Measurements from ENCODE around the gene EML2.
A peak's percentile ranks its signal among the peaks of the same experiment; 100 is the strongest.
"Not testable (repeated sequence)": the region's sequence is repeated elsewhere in the genome, so short reads cannot be mapped to it uniquely, and the experiment has no call there.

Gene EML2

GRCh38 chr19:45638930-45639729, at the start of gene EML2:
Gene EML2, minus strand, starts transcription at chr19:45639397. Its CDS starts 21 bp downstream, at chr19:45639376.
- TF ChIP-seq CTCF (IDR thresholded peaks at IDR 0.05; ENCODE audit: borderline replicate concordance, extremely low read depth, low read length, poor library complexity, severe bottlenecking) (peak; percentile 70), EZH2 (IDR thresholded peaks at IDR 0.05; ENCODE audit: borderline replicate concordance, low read depth, low read length, severe bottlenecking) (no peak)
- no peaks in the 10 kb centered on the region for H3K27me3 ChIP-seq (ENCODE audit: insufficient read depth, low read length, poor library complexity)
- DNase-seq = peak; percentile 83
- H3K4me1 ChIP-seq (ENCODE audit: insufficient read depth, low read length) = peaks cover 53% of the 10 kb centered on the region
- H3K4me3 ChIP-seq (ENCODE audit: low read depth in 1 of 2, low read length in 2 of 2) = peak within 1 kb of the TSS; percentile 49 to 73; a peak in 3 of 4 replicates
- H3K9ac ChIP-seq (ENCODE audit: low read depth, low read length) = peak within 1 kb of the TSS; percentile 71
- peak within 1 kb of the TSS; percentile 84 for H3K27ac ChIP-seq (ENCODE audit: low read length)
- H3K9me3 ChIP-seq (ENCODE audit: insufficient read depth, low read length, severe bottlenecking) = no peaks in the 10 kb centered on the region
- ATAC-seq (ENCODE audit: insufficient read depth, low read depth) = peak; percentile 78
- peak within 1 kb of the TSS; percentile 96 for H2AFZ ChIP-seq (ENCODE audit: low read depth, low read length)
- H3K4me2 ChIP-seq (ENCODE audit: insufficient read depth, low read length) = peak within 1 kb of the TSS; percentile 69
- peaks cover 4% of the 10 kb centered on the region; the same call in 1 of the 2 replicates for H3K36me3 ChIP-seq (ENCODE audit: insufficient read depth, low read length)
- H4K20me1 ChIP-seq (ENCODE audit: insufficient read depth, low read length) = no peaks in the 10 kb centered on the region
- H3K79me2 ChIP-seq (ENCODE audit: insufficient read depth, low read length) = peaks cover 6% of the 10 kb centered on the region

- Histone ChIP-seq H3K4me2 (ENCODE audit: insufficient read depth, low read length) (no peak overlapping the region), H3K27ac (ENCODE audit: low read length) (no peak overlapping the region), H4K20me1 (ENCODE audit: insufficient read depth, low read length) (peaks cover 26% of the 10 kb centered on the region), H3K27me3 (ENCODE audit: insufficient read depth, low read length, poor library complexity) (no peaks in the 10 kb centered on the region), H3K4me3 (ENCODE audit: low read depth in 1 of 2, low read length in 2 of 2) (no peak overlapping the region), H3K9ac (ENCODE audit: low read depth, low read length) (no peak overlapping the region), H3K4me1 (ENCODE audit: insufficient read depth, low read length) (peaks cover 19% of the 10 kb centered on the region), H3K36me3 (ENCODE audit: insufficient read depth, low read length) (peaks cover 57% of the 10 kb centered on the region), H2AFZ (ENCODE audit: low read depth, low read length) (no peak overlapping the region), H3K79me2 (ENCODE audit: insufficient read depth, low read length) (peaks cover 33% of the 10 kb centered on the region), H3K9me3 (ENCODE audit: insufficient read depth, low read length, severe bottlenecking) (no peaks in the 10 kb centered on the region)
- no peak for DNase-seq
- no peak for ATAC-seq (ENCODE audit: insufficient read depth, low read depth)
- TF ChIP-seq EZH2 (IDR thresholded peaks at IDR 0.05; ENCODE audit: borderline replicate concordance, low read depth, low read length, severe bottlenecking) (no peak), CTCF (IDR thresholded peaks at IDR 0.05; ENCODE audit: borderline replicate concordance, extremely low read depth, low read length, poor library complexity, severe bottlenecking) (peak; percentile 30)
Observed at GRCh38 chr19:45687599-45687998, 48.4 kb upstream of the EML2 start.

GRCh38 chr19:45685045-45685444, 45.8 kb upstream of the EML2 start:
- peaks cover 57% of the 10 kb centered on the region for H3K36me3 ChIP-seq (ENCODE audit: insufficient read depth, low read length)
- not testable (repeated sequence) for H3K4me2 ChIP-seq (ENCODE audit: insufficient read depth, low read length); H3K9ac ChIP-seq (ENCODE audit: low read depth, low read length); H3K4me3 ChIP-seq (ENCODE audit: low read depth in 1 of 2, low read length in 2 of 2); H3K27me3 ChIP-seq (ENCODE audit: insufficient read depth, low read length, poor library complexity); ATAC-seq (ENCODE audit: insufficient read depth, low read depth); DNase-seq; H3K9me3 ChIP-seq (ENCODE audit: insufficient read depth, low read length, severe bottlenecking); H3K27ac ChIP-seq (ENCODE audit: low read length); H2AFZ ChIP-seq (ENCODE audit: low read depth, low read length)
- peaks cover 16% of the 10 kb centered on the region for H3K79me2 ChIP-seq (ENCODE audit: insufficient read depth, low read length)
- peaks cover 19% of the 10 kb centered on the region for H4K20me1 ChIP-seq (ENCODE audit: insufficient read depth, low read length)
- H3K4me1 ChIP-seq (ENCODE audit: insufficient read depth, low read length) = peaks cover 21% of the 10 kb centered on the region

- Histone ChIP-seq H3K27me3 (ENCODE audit: insufficient read depth, low read length, poor library complexity) (no peaks in the 10 kb centered on the region), H2AFZ (ENCODE audit: low read depth, low read length) (no peak overlapping the region), H3K4me2 (ENCODE audit: insufficient read depth, low read length) (no peak overlapping the region), H3K36me3 (ENCODE audit: insufficient read depth, low read length) (peaks cover 38% of the 10 kb centered on the region), H3K4me3 (ENCODE audit: low read depth in 1 of 2, low read length in 2 of 2) (no peak overlapping the region), H3K79me2 (ENCODE audit: insufficient read depth, low read length) (0 out of 2 replicates have a peak, but pooled peaks cover 2% of the 10 kb centered on the region), H3K27ac (ENCODE audit: low read length) (no peak overlapping the region), H3K4me1 (ENCODE audit: insufficient read depth, low read length) (peaks cover 14% of the 10 kb centered on the region), H3K9ac (ENCODE audit: low read depth, low read length) (no peak overlapping the region), H4K20me1 (ENCODE audit: insufficient read depth, low read length) (peaks cover 7% of the 10 kb centered on the region), H3K9me3 (ENCODE audit: insufficient read depth, low read length, severe bottlenecking) (no peaks in the 10 kb centered on the region)
- no peak for ATAC-seq (ENCODE audit: insufficient read depth, low read depth)
- TF ChIP-seq EZH2 (IDR thresholded peaks at IDR 0.05; ENCODE audit: borderline replicate concordance, low read depth, low read length, severe bottlenecking) (no peak), CTCF (IDR thresholded peaks at IDR 0.05; ENCODE audit: borderline replicate concordance, extremely low read depth, low read length, poor library complexity, severe bottlenecking) (no peak)
- no peak for DNase-seq
Observed at GRCh38 chr19:45682908-45683307, 43.7 kb upstream of the EML2 start.
